IPS-20b (cell line): ENCODE measurements around the gene KIAA1755.

Experiments
- H3K27ac ChIP-seq: one replicate; pipeline ENCODE4 v1.5.1; 2013; ENCODE audit warnings: low read length
- H3K27me3 ChIP-seq: 2 replicates; pipeline ENCODE4 v1.6.1; 2013; ENCODE audit warnings: mild to moderate bottlenecking, low read length, inconsistent platforms; ENCODE audit not compliant: insufficient read depth
- H3K36me3 ChIP-seq: 2 replicates; pipeline ENCODE4 v1.6.1; 2013; ENCODE audit warnings: low read depth, mild to moderate bottlenecking, inconsistent platforms, low read length, moderate library complexity; ENCODE audit not compliant: insufficient read depth
- H3K4me1 ChIP-seq: 2 replicates; pipeline ENCODE4 v1.6.1; 2013; ENCODE audit warnings: mild to moderate bottlenecking, control low read depth, inconsistent platforms, low read length, moderate library complexity; ENCODE audit not compliant: insufficient read depth
- H3K4me3 ChIP-seq: 2 replicates; pipeline ENCODE4 v1.5.1; 2013; ENCODE audit warnings: mild to moderate bottlenecking, low read length, inconsistent platforms
- H3K9ac ChIP-seq: 2 replicates; pipeline ENCODE4 v1.6.1; 2013; ENCODE audit warnings: low read depth, mild to moderate bottlenecking, inconsistent platforms, low read length, moderate library complexity
- H3K9me3 ChIP-seq: 2 replicates; pipeline ENCODE4 v1.6.1; 2013; ENCODE audit warnings: mild to moderate bottlenecking, low read depth, low read length, inconsistent platforms; ENCODE audit not compliant: insufficient read depth

Gene KIAA1755

GRCh38 chr20:38164624-38165088 is 95.9 kb downstream of the KIAA1755 start:
- Histone ChIP-seq H3K9ac (no peak overlapping the region), H3K9me3 (no peaks in the 10 kb centered on the region), H3K27me3 (peaks cover 9% of the 10 kb centered on the region), H3K36me3 (no peaks in the 10 kb centered on the region), H3K4me3 (peak overlapping the region; percentile 53; the same call in 1 of the 2 replicates), H3K27ac (no peak overlapping the region), H3K4me1 (no peaks in the 10 kb centered on the region)

DNA sequence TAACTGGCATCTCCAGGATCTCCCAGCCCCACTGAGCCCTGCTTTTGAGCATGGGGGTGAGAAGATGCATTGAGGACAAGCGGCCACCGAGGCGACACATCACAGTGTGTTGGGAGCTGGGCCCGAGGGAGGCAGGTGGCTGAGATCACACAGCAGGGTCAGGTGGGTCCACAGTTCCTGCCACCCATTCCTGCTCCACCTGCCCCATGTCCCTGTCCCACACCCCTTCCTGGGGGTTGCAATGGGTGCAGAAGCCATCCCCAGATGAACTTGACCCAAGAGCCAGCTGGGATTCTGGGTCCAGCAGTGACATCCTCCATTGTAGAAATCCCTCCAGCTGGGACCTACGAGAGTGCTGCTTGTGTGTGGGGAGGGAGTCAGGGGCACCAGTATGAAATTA is 96.5 kb downstream of the KIAA1755 start:
- H3K27ac ChIP-seq: no peak overlapping the region
- no peaks in the 10 kb centered on the region for H3K9me3 ChIP-seq
- no peaks in the 10 kb centered on the region for H3K4me1 ChIP-seq
- no peak overlapping the region for H3K4me3 ChIP-seq
- H3K36me3 ChIP-seq: no peaks in the 10 kb centered on the region
- no peak overlapping the region for H3K9ac ChIP-seq
- peaks cover 9% of the 10 kb centered on the region for H3K27me3 ChIP-seq

DNA sequence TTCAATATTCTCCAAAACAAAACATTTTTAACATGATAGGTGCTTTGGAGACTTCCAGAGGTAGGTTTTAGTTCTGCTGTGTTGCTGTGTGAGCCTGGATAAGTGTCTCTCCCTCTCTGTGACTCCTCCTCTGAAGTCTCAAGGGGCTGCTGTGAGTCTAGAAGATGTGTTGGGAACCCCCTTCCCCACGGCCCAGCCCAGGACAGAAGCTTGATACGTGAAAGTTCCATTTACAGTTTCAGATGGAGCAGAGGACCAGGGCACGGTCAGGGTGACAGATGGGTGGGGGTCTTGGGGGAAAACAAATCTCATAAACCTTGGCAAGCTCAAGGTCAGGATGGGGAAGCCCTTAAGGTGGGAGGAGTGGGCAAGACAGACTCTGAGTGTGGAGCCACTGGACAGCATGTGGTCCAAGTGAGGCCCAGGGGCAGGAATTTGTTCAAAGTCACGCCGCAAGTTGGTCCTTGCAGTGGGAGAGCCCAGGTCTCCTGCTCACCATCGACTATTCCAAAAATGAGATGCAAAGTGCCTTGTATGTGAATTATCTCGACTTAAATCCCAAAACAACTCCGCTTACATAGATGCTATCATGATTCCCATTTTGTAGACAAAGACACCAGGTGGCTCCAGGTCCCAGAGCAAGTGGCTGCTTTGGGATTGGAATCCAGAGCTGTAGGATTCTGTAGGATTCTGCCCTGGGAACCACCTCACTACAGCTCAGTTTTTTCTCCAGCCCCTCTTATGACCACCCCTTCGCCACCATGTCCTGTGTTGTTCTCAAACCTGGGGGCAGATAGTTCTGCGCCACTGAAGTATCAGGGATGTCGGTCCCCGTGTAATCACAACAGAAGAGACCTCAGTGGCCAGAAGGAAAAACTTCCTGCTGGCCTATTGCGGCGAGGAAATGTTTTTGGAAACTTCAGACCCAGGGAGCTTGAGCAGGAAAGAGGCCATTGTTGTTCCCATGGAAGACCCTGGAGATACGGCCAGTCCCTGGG is 97.4 kb downstream of the KIAA1755 start:
- no peaks in the 10 kb centered on the region for H3K9me3 ChIP-seq
- H3K36me3 ChIP-seq: no peaks in the 10 kb centered on the region
- H3K4me1 ChIP-seq: no peaks in the 10 kb centered on the region
- no peak overlapping the region for H3K27ac ChIP-seq
- peaks cover 9% of the 10 kb centered on the region for H3K27me3 ChIP-seq
- no peak overlapping the region for H3K4me3 ChIP-seq
- no peak overlapping the region for H3K9ac ChIP-seq

GRCh38 chr20:38162149-38162548 is 98.4 kb downstream of the KIAA1755 start:
- Histone ChIP-seq H3K27me3 (peaks cover 9% of the 10 kb centered on the region), H3K36me3 (no peaks in the 10 kb centered on the region), H3K9ac (no peak overlapping the region), H3K4me1 (no peaks in the 10 kb centered on the region), H3K4me3 (no peak overlapping the region), H3K27ac (no peak overlapping the region), H3K9me3 (no peaks in the 10 kb centered on the region)

DNA sequence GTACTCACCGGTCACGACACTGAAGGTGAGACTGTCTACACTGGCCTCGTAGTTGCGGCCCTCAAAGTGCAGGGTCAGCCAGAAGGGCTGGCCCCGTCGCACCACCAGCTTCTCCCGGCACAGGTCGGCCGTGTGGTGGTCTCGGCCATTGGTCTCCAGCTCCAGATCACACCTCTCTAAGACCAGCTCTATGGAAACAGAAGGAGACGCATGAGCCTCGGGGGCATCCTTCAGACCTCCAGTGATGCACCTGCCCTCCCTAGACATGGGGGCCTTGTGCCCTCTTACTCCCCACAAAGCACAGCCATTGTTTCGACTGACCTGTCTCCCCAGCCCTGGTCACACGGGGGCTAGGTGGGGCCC is 99.1 kb downstream of the KIAA1755 start:
- peaks cover 9% of the 10 kb centered on the region for H3K27me3 ChIP-seq
- H3K27ac ChIP-seq: no peak overlapping the region
- H3K4me1 ChIP-seq: no peaks in the 10 kb centered on the region
- no peak overlapping the region for H3K9ac ChIP-seq
- no peak overlapping the region for H3K4me3 ChIP-seq
- H3K9me3 ChIP-seq: no peaks in the 10 kb centered on the region
- H3K36me3 ChIP-seq: no peaks in the 10 kb centered on the region
